HEK293 (cell line): ENCODE measurements around the gene USP46.
A peak's percentile ranks its signal among the peaks of the same experiment; 100 is the strongest.

Experiments
- BCL11B ChIP-seq: fragments of 450-650 bp; formaldehyde crosslinking; IDR thresholded peaks from 2 replicates; pipeline ENCODE4 v1.5.1; 2016; ENCODE audit warnings: low read depth, missing biosample characterization, missing genetic modification characterization
- GLI4 ChIP-seq: fragments of 450-650 bp; formaldehyde crosslinking; IDR thresholded peaks from 2 replicates; pipeline ENCODE4 v1.5.1; 2016; ENCODE audit warnings: missing biosample characterization, missing genetic modification characterization
- KLF7 ChIP-seq: fragments of 450-650 bp; formaldehyde crosslinking; IDR thresholded peaks from 2 replicates; pipeline ENCODE4 v1.5.1; 2016; ENCODE audit warnings: missing biosample characterization, missing genetic modification characterization, borderline replicate concordance
- KLF9 ChIP-seq: fragments of 450-650 bp; formaldehyde crosslinking; IDR thresholded peaks from 2 replicates; pipeline ENCODE4 v1.5.1; 2016; ENCODE audit warnings: missing biosample characterization, missing genetic modification characterization, low read depth
- PATZ1 ChIP-seq: fragments of 450-650 bp; formaldehyde crosslinking; IDR thresholded peaks from 2 replicates; pipeline ENCODE4 v1.5.1; 2016; ENCODE audit warnings: missing biosample characterization, missing genetic modification characterization
- PRDM2 ChIP-seq: fragments of 450-650 bp; formaldehyde crosslinking; IDR thresholded peaks from 2 replicates; pipeline ENCODE4 v1.5.1; 2016; ENCODE audit warnings: missing biosample characterization, missing genetic modification characterization, borderline replicate concordance
- SP3 ChIP-seq: fragments of 450-650 bp; formaldehyde crosslinking; IDR thresholded peaks from 2 replicates; pipeline ENCODE4 v1.5.1; 2016; ENCODE audit warnings: missing biosample characterization, missing genetic modification characterization
- TRIM28 ChIP-seq: IDR thresholded peaks from 2 replicates; pipeline ENCODE4 v1.6.1; 2011; ENCODE audit warnings: low read length, control low read depth, borderline replicate concordance
- ZBTB10 ChIP-seq: fragments of 450-650 bp; formaldehyde crosslinking; IDR thresholded peaks from 2 replicates; pipeline ENCODE4 v1.5.1; 2016; ENCODE audit warnings: missing biosample characterization, missing genetic modification characterization
- ZBTB49 ChIP-seq: fragments of 450-650 bp; formaldehyde crosslinking; IDR thresholded peaks from 2 replicates; pipeline ENCODE4 v1.5.1; 2016; ENCODE audit warnings: missing biosample characterization, missing genetic modification characterization, low read depth
- ZNF10 ChIP-seq: fragments of 450-650 bp; formaldehyde crosslinking; IDR thresholded peaks from 2 replicates; pipeline ENCODE4 v1.5.1; 2017; ENCODE audit warnings: missing biosample characterization, missing genetic modification characterization
- ZNF174 ChIP-seq: fragments of 450-650 bp; formaldehyde crosslinking; IDR thresholded peaks from 2 replicates; pipeline ENCODE4 v1.5.0; 2017; ENCODE audit warnings: missing biosample characterization, mild to moderate bottlenecking, missing genetic modification characterization
- ZNF23 ChIP-seq: fragments of 450-650 bp; formaldehyde crosslinking; IDR thresholded peaks from 2 replicates; pipeline ENCODE4 v1.5.1; 2016; ENCODE audit warnings: missing biosample characterization, missing genetic modification characterization, borderline replicate concordance
- ZNF266 ChIP-seq: fragments of 450-650 bp; formaldehyde crosslinking; IDR thresholded peaks from 2 replicates; pipeline ENCODE4 v1.5.1; 2016; ENCODE audit warnings: missing biosample characterization, missing genetic modification characterization, low read depth
- ZNF280D ChIP-seq: fragments of 450-650 bp; formaldehyde crosslinking; IDR thresholded peaks from 2 replicates; pipeline ENCODE4 v1.5.1; 2016; ENCODE audit warnings: missing biosample characterization, missing genetic modification characterization
- ZNF571 ChIP-seq: fragments of 450-650 bp; formaldehyde crosslinking; IDR thresholded peaks from 2 replicates; pipeline ENCODE4 v1.5.0; 2017; ENCODE audit warnings: missing biosample characterization, missing genetic modification characterization
- ZNF585B ChIP-seq: fragments of 450-650 bp; formaldehyde crosslinking; IDR thresholded peaks from 2 replicates; pipeline ENCODE4 v1.5.1; 2016; ENCODE audit warnings: missing biosample characterization, missing genetic modification characterization
- ZNF600 ChIP-seq: fragments of 450-650 bp; formaldehyde crosslinking; IDR thresholded peaks from 2 replicates; pipeline ENCODE4 v1.5.1; 2016; ENCODE audit warnings: missing biosample characterization, missing genetic modification characterization
- ZNF623 ChIP-seq: fragments of 450-650 bp; formaldehyde crosslinking; IDR thresholded peaks from 2 replicates; pipeline ENCODE4 v1.5.1; 2016; ENCODE audit warnings: missing biosample characterization, missing genetic modification characterization
- ZSCAN18 ChIP-seq: fragments of 450-650 bp; formaldehyde crosslinking; IDR thresholded peaks from 2 replicates; pipeline ENCODE4 v1.5.1; 2016; ENCODE audit warnings: missing biosample characterization, missing genetic modification characterization
- ZSCAN5A ChIP-seq: fragments of 450-650 bp; formaldehyde crosslinking; IDR thresholded peaks from 2 replicates; pipeline ENCODE4 v1.5.1; 2016; ENCODE audit warnings: missing biosample characterization, missing genetic modification characterization

The USP46 gene

GRCh38 chr4:52643785-52644244 is 15.3 kb downstream of the USP46 start (continued):
- no peak for TF ChIP-seq ZNF280D
- no peak for TF ChIP-seq SP3 (tag by site-specific recombination)
- no peak for TF ChIP-seq KLF7 (tag by site-specific recombination)
- no peak for TF ChIP-seq ZNF174 (tag by site-specific recombination)
- TF ChIP-seq ZNF571 (tag by site-specific recombination), result no peak
- TF ChIP-seq ZNF266, result no peak
- no peak for TF ChIP-seq GLI4 (tag by site-specific recombination)
- TF ChIP-seq ZSCAN5A (tag by site-specific recombination), result no peak
- no peak for TF ChIP-seq PRDM2 (tag by site-specific recombination)
- TF ChIP-seq ZBTB49 (tag by site-specific recombination), result no peak
- TF ChIP-seq ZSCAN18 (tag by site-specific recombination), result no peak
- no peak for TF ChIP-seq ZBTB10
- TF ChIP-seq ZNF600 (tag by site-specific recombination), result peak; percentile 49; the same call in 1 of the 2 replicates
- peak; percentile 82 for TF ChIP-seq TRIM28
- no peak for TF ChIP-seq PATZ1 (tag by site-specific recombination)
- no peak for TF ChIP-seq KLF9 (tag by site-specific recombination)
- no peak for TF ChIP-seq BCL11B (tag by site-specific recombination)
- no peak for TF ChIP-seq ZNF10 (tag by site-specific recombination)
- TF ChIP-seq ZNF585B (tag by site-specific recombination), result no peak
- no peak for TF ChIP-seq ZNF23 (tag by site-specific recombination)
- no peak for TF ChIP-seq ZNF623 (tag by site-specific recombination)
